ENCODE data around the gene PACS1. TPM values are rescaled to one million over a fixed set of nuclear protein-coding genes. Genes with fewer than 3 reads are reported as not detected.

PACS1 gene
- total RNA-seq, 1 donor from 2014 or later: 86.9 TPM

DNA sequence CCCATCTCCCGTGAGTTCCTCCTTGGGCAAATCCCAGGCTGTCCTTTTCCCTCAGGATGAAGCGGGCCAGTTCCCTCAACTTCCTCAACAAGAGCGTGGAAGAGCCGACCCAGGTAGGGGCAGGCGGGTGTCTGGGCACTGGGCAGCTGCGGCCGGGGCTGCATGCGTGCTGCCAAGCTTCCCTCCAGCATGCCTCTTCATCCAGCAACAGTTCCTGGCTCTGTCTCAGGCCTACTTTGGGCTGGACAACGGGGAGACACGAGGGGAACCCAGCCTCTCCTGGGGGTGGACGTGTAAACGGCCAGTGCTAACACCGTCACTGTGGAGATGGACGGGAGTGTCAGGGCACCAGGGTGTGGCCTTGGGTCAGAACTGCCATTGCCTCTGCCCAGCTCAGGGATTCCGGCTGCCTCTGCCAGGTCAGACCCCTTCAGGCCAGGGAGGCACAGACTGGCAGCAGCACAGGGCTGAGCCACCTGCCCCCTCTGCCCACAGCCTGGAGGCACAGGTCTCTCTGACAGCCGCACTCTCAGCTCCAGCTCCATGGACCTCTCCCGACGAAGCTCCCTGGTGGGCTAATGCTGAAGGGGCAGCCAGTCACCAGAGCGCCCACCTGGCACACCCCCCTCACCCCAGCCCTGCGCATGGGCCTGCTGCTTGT, 196.4 kb downstream of the PACS1 start:
- Histone ChIP-seq H3K9ac (ENCODE audit: low read length) (peak overlapping the region; percentile 96), H3K36me3 (ENCODE audit: insufficient read depth, low read length) (peaks cover 13% of the 10 kb centered on the region), H3K27me3 (ENCODE audit: insufficient read depth, low read length) (no peaks in the 10 kb centered on the region), H3K9me3 (ENCODE audit: insufficient read depth, low read depth, low read length) (no peaks in the 10 kb centered on the region), H3K4me3 (ENCODE audit: insufficient read depth, low read depth, low read length) (no peak overlapping the region), H3K4me2 (ENCODE audit: low read length) (peak overlapping the region; percentile 88), H2AFZ (ENCODE audit: low read depth, low read length) (no peak overlapping the region), H3K4me1 (ENCODE audit: insufficient read depth, low read length) (peaks cover 21% of the 10 kb centered on the region), H4K20me1 (ENCODE audit: insufficient read depth, low read length) (peaks cover 52% of the 10 kb centered on the region), H3K27ac (ENCODE audit: low read depth, low read length) (peak overlapping the region; percentile 82), H3K79me2 (ENCODE audit: insufficient read depth, low read length) (peaks cover 26% of the 10 kb centered on the region)
- H3K36me3 Mint-ChIP-seq (ENCODE audit: low read depth, unreplicated experiment): peaks cover 18% of the 10 kb centered on the region
- H3K27me3 Mint-ChIP-seq (ENCODE audit: low read depth, unreplicated experiment): no peaks in the 10 kb centered on the region
- H3K9me3 Mint-ChIP-seq (ENCODE audit: unreplicated experiment): no peaks in the 10 kb centered on the region
- FAIRE-seq (no peak), DNase-seq (ENCODE audit: low read depth) (no peak)
- TF ChIP-seq EZH2 (IDR thresholded peaks at IDR 0.05; ENCODE audit: insufficient read depth, low read length) (no peak), CTCF (IDR thresholded peaks at IDR 0.05; ENCODE audit: insufficient read depth, low read depth, low read length) (no peak)
- H3K4me1 Mint-ChIP-seq (ENCODE audit: low read depth, unreplicated experiment): peaks cover 7% of the 10 kb centered on the region
- peak overlapping the region; percentile 89 for H3K27ac Mint-ChIP-seq (ENCODE audit: unreplicated experiment)
- peak overlapping the region; percentile 78 for H3K4me3 Mint-ChIP-seq (ENCODE audit: unreplicated experiment)

DNA sequence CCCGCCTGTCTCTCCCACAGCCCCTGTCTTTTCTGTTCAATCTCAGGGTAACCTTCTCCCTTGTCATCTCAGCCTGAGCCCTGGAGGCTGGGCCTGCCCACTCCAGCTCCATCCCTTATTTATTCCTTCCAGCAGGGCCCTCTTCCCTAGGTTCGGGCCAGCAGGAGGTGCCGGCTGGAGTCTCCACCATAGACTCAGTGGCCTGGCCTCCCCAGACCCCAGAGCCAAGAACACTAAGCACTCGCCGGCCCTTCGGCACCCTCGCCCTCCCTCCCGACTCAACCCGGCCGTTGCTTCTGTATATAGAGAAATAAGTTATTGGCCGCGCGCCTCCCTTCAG, 196.9 kb downstream of the PACS1 start:
- Histone ChIP-seq H3K79me2 (ENCODE audit: insufficient read depth, low read length) (peaks cover 31% of the 10 kb centered on the region), H3K27ac (ENCODE audit: low read depth, low read length) (peak overlapping the region; percentile 82), H4K20me1 (ENCODE audit: insufficient read depth, low read length) (peaks cover 52% of the 10 kb centered on the region), H3K9ac (ENCODE audit: low read length) (peak overlapping the region; percentile 96), H3K4me2 (ENCODE audit: low read length) (peak overlapping the region; percentile 88), H3K9me3 (ENCODE audit: insufficient read depth, low read depth, low read length) (no peaks in the 10 kb centered on the region), H3K27me3 (ENCODE audit: insufficient read depth, low read length) (no peaks in the 10 kb centered on the region), H2AFZ (ENCODE audit: low read depth, low read length) (peak overlapping the region; percentile 24), H3K4me3 (ENCODE audit: insufficient read depth, low read depth, low read length) (peak overlapping the region; percentile 90), H3K36me3 (ENCODE audit: insufficient read depth, low read length) (peaks cover 14% of the 10 kb centered on the region), H3K4me1 (ENCODE audit: insufficient read depth, low read length) (peaks cover 21% of the 10 kb centered on the region)
- peak overlapping the region; percentile 89 for H3K27ac Mint-ChIP-seq (ENCODE audit: unreplicated experiment)
- TF ChIP-seq CTCF (IDR thresholded peaks at IDR 0.05; ENCODE audit: insufficient read depth, low read depth, low read length): no peak
- TF ChIP-seq EZH2 (IDR thresholded peaks at IDR 0.05; ENCODE audit: insufficient read depth, low read length): no peak
- peak overlapping the region; percentile 78 for H3K4me3 Mint-ChIP-seq (ENCODE audit: unreplicated experiment)
- no peak for FAIRE-seq
- H3K36me3 Mint-ChIP-seq (ENCODE audit: low read depth, unreplicated experiment): peaks cover 19% of the 10 kb centered on the region
- no peaks in the 10 kb centered on the region for H3K9me3 Mint-ChIP-seq (ENCODE audit: unreplicated experiment)
- DNase-seq (ENCODE audit: low read depth): no peak
- H3K27me3 Mint-ChIP-seq (ENCODE audit: low read depth, unreplicated experiment): no peaks in the 10 kb centered on the region
- H3K4me1 Mint-ChIP-seq (ENCODE audit: low read depth, unreplicated experiment): peaks cover 7% of the 10 kb centered on the region

All from astrocyte (in vitro differentiated cells and primary cell).